GM21786 (cell line): ENCODE measurements around the gene NUP210.

Experiments used
- ATAC-seq: cut with Tn5 transposase; IDR thresholded peaks from one replicate; pipeline ENCODE4 v1.9.1; 2021; ENCODE audit not compliant: unreplicated experiment

Gene NUP210

DNA sequence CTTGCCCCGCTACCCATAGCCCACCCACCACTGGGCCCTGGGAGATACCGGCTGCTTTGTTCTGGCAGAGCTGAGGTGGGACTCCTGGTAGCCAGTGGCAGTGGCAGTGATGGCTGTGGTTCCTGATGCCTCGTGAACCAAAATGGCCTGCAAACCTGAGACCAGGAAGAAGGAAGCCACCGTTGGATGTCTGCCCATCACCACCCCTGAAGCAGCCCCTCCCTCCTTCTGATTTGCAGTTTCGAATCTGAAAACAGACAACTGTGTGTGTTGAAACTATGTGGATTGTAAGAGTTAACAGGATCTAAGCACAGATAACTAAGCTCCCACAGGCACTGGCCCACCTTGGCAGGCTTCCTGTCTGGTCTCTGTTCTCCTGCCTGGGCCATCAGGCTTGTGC is 66.6 kb downstream of the NUP210 start:
- no peak for ATAC-seq

DNA sequence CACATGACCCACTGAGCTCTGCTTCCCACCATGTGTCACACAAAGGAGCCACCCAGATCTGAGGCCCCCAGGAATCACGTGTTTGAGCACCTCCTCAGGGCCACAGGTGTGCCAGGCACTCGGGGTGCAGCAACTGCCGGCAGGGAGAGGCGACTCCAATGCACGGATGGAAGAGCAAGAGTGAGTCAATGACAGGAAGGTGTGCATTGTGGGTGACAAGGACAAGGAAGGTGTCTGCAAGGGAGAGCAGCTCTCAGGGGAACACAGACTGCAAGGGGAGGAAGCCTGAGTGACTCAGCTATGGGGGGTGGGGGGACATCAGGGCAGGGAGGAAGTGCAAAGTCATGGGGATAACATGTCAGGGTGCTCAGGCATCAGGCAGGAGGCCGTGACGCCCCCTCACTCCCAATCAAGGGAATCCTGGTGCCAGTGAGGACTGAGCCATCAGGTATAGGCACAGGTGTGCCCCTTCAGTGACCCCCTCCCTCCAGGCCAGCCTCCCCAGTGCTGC is 67.4 kb downstream of the NUP210 start:
- ATAC-seq: no peak

DNA sequence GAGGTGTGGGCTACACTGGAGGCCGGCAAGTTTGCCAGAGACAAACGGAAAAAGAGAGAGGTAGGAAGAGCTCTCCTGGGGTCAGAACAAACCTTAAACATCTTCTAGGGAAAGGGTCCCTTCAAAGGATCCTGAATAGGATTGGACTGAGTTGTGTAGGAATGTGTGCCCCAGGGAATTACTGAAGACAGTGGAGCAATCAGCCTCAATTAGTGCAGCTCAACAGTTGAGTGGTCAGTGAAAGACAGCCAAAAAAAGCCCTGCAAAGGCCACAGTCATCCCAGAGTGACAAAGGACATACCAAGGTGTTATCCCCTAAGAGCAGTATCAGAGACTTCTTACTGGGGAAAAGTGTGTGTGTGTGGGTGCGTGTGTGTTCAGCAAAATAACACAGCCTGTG is 70.3 kb downstream of the NUP210 start:
- ATAC-seq: no peak

DNA sequence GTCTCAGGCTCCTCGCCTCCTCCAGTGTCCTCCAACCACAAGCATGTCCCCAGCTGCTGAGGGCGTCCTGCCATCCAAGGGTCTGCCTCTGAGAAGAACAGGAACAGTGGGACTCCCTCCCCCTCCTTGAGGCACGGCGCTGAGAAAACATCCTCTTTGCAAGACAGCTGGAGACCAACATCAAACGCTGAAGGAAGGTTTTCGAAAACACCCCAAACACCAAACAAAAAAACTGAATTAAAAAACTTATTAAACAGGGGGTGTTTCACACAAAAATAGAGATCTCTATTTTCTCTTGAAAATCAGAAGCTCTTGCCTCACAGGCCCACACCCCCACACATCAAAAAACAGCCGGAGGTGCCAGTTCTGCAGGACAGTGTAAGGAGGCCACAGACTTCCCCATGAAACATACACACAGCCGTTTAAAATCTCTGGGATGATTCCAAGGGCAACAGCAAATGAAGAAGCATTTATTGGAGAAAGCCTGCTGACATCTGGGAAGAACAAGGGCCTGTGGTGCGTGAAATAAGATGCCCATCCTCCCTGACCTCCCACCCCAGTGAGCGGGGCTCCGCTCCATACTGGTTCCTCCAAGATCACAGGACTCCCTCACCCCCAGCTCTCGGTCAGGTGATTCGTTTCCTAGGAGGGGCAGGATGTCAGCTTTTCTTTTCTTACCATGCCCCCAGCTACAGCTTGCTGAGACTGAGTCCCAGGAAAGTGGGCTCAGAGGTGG is 71.3 kb downstream of the NUP210 start:
- no peak for ATAC-seq

DNA sequence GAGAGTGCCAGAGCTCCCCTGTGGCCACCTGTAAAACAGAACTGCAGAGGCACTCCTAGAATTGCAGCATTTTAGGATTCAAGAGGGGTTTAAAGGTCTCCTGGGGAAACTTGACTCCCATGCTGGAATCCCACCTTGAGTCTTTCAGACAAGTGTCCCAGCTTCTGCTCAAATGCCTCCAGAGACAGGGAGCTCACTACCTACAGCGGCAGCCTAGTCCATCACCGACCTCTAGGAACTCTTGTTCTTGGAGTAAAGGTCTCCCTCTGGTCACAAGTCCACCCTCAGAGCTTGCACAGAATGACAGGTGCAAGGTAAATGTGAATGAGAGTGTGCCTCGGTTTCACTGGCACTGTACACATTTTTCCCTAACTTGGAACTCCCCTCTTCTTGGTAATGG is 72.0 kb downstream of the NUP210 start:
- no peak for ATAC-seq

DNA sequence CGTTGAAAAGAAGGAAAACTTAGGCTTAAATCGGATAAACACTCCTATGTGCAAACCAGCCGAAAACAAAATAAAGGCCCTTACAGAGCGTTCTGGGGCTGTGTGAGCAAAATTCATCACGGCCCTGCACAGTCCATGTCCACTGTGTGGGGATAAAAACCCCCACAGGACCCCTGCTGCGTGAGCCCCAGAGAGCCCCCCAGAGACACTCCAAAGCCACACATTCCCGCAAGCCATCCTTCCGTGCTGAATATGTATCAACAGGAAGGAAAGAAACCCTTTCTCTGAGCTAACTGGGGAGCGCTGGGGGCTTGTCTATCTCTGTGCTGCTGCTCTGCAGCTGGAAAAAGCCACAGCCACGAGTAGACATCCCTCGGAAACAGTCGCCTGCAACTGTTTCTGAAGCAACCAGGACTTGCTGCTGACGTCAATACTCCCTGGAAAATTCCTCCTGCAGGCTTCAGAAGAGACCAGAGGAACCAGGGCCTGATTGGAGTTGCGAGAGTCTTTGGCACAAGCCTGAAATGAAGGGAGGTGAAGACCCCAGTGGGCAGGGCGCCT is 72.7 kb downstream of the NUP210 start:
- no peak for ATAC-seq

DNA sequence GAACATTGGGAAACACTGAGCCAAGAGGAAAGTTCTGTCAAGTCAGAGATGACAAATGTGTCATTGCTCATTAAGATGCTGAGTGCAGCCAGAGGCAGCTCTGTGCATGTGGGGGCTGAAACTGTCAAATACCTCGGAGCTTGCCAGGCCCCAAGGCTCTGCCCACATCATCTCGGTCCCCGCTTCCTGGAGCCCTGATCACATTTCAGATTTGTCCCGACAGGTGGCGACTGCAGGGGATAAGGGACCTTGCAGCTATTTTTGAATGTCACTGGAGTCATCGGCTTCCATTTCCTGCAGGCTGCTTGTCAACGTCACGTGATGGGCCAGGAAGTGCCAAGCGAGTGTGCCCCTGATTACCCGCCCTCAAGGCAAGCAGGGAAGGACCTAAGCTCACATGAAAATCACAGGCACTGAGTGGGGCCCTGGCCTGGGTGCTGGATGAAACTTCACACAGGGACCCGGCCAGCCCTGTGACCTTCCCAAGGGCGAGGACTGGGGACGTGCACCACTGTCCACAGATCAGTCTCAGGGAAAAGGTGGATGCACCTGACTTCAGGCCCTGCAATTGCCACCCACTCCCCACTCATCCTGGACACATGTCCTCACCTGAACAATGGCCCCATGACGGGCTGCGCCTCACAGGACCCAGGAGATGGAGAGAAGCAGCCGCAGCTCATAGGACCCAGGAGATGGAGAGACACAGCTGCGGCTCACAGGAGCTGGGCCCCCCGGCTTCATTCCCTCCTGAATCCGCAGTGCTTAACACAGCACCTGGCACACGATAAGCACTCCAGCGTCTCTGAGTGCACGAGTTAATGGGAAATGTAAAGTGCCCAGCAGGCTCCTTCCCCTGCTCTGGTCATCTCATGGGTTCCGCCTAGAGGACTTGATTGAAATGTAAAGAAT is 73.4 kb downstream of the NUP210 start:
- no peak for ATAC-seq

DNA sequence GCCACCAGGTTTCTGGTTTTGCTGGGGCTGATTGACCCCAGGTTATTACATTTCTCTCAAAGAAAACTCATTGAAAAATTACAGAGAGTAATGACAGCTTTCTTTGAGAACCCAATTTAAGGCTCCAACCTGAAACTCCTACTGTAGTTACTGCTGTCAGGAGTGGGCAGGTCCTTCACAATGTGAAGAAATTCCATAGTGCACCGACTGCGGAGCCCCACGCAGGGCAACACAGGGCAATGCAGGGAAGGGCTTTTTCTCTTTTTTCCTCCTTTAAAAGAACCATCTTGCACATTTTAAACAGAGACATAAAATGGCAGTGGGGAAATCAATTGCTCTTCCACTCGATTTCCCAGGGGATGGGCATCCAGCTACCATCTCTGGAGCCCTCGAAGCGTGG is 74.3 kb downstream of the NUP210 start:
- no peak for ATAC-seq

DNA sequence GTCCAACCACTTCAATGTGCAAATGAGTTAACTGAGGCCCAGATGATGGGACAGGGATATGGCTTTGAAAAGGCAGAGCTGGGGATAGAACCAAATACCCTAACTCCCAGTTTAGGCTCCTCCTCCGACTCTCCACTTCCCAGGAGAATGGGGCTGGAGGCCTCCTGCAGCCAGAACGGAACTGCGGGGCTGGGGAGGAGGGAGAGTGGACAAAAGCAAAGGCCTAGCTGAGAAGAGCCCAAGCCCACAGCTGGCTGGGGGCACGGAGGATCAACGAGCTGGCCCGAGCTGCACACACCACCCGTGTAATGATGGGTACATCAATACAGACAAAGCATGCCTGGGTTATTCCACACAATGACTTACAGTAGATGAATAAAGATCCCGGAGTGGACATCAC is 74.8 kb downstream of the NUP210 start:
- no peak for ATAC-seq

DNA sequence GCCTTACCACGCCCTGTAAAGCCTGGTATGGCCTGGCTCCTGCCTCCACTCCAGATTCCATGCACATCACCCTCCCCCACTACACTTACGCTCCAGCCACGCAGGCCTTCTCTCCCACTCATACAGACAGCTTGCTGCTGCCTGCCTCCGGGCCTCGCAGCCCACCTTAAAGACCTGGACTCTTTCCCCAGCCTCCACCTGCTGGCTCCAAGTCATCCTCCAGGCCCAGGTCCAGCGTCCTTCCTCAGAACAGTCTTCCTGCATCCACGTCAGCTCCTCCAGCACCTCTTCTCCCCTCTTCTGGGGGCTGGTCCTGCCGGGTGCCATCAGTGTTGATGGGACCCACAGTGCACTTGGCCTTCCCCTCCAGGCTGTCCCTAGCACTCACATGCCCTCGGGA is 75.5 kb downstream of the NUP210 start:
- no peak for ATAC-seq

DNA sequence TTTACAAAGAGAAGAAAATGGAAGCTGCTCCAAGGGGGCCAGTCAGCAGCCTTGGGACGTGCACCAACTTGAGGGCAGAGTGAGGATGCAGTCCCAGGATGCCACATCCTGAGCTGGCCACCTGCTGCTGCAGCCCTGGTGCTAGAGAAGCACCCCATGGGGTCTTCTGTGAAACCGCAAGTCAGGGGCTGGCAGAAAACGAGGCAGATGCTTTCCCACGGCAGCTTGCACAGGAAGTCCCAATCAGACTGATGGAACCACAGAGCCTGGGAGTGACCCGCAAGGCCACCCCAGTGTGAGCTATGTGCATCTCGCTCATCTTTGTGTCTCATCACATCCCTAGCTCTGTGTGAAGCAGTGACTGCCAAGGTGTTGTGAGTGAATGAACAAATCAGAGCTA is 76.5 kb downstream of the NUP210 start:
- no peak for ATAC-seq

DNA sequence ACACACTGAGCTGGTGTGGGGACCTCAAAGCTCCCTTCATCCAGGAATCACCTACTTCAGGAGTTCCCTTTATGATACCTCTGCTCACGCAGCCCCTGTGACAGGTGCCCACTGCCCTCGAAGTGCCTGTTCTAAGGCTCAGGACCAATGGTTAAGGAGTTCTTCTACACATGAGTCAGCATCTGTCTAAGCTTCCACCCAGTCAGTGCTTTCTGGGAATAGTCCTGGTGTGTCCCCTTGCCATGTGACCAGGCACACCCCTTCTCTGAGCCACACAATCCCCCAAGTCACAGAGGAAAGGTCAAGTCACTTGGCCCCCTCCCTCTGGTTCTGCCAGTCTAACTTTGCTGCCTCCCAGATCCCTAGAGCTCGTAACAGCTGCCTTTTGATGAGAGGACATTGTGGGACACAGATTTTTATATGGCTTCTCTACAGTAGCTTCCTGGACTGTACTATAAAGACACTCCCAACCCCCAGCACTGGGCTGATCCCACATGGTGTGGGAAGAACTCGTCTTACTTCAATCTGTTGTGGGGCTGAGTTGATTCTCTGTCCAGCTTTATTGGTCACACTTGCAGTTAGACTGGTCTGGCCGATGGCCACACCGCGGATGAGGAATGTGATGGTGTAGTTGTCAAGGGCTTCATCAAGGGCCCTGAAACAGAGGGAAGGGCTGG is 78.8 kb downstream of the NUP210 start:
- ATAC-seq: no peak

DNA sequence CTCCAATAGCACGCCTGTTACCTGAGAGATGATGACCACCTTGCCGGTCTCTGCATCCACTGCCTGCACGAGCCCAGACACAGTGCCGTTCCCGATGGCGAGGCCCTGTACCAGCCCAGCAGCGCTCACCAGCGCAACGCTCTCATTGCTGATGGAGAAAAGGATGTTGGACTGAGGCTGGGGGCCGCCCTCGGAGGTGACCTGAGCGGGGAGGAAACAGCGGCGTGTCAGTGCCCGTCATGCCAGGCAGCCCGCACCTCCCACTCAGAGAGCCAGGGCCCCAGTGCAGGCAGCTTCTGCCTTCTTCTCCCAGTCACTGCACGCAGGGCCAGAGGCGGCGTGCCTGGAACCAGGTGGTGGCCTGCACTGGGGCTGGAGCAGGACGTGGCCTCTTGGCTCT is 80.3 kb downstream of the NUP210 start:
- no peak for ATAC-seq

DNA sequence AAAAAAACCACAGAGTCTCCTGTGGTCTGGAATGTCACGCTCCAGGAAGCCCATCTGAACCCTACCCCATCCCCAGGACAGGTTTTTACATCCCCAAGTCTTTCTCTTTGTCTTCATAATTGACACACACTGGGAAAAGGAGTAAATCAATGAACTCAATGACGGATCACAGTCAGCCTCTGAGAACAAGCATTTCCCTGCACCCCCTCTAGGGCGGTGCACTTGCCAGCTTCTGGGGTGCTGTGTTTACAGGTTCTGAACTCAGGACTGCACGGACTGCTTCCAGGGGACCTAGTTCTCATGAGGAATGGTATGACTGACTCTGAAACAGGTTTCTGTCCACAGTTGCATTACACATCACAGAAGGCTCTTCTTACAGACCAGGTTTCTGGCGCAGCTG is 81.1 kb downstream of the NUP210 start:
- ATAC-seq: no peak

DNA sequence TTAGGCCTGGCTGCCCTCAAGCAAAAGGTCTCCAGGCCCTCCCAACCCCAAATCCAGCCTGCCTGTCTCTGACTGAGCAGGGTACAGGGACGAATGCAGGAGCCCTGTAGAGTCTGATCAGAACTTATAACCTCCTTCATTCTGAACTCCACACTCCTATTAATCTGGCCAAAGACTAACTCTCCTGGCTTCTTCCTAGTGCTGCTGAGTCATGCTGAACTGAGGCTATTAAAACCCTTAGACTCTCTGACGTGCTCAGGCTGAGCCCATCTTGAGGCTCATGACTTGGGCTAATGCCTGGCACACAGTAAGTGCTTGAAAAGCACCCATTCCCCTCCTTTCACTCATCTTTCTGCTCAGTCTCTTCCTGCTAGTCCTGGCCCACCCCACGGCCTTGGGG is 81.9 kb downstream of the NUP210 start:
- ATAC-seq: no peak

DNA sequence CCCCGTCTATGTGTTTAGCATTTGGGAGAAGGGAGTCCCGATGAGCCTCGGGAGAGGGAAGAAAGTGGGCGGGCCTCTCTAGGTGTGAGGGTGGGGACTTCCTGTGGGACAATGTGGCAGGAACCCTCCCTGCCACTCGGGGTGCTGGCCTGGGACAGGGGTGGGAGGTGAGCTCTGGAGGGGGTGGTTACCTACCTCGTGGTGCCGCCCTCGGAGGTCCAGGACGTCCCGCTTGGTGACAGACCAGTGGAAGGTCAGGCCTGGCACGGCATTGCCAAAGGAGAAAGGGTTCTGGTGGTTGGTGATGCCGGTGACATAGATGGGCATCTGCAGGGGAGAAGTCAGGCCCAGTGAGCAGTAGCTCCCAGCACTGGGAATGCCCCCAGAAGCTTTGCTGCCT is 83.5 kb downstream of the NUP210 start:
- no peak for ATAC-seq

DNA sequence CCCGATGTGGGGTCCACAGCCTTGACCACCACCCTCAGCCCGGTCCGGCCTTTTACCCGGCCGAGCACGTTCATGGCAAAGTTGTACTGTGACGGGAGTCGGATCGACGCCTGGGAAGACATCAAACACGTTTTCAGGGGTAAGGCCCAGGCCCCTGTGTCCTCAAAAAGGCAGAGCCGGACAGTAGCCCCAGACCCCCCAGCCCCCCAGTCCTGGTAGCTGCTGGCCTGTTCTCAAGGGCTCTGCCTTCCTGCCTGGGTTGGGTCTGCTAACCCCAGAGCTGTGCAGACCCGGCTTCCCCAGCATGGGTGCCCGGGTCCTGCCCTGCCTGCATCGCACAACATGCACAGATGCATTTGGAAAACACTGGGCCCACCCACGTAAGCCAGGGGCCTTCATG is 84.6 kb downstream of the NUP210 start:
- no peak for ATAC-seq

DNA sequence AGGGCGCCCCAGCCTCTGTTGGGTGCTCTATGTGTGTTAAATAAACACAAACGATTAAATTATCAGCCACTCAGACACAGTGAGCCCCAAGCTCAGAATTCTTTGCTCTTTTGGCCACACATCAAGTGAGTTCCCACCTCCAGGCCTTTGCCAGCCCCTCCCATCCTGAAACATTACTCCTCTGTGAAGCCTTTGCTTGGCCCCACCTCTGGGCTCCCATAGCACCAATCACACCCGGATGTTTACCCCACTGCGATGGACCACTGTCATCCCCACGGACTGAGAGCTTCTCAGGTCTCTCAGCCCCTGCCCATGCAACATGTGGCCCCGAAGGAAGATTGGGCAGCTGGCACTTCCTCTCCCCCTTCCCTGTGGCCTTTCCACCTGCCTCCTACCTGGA is 85.1 kb downstream of the NUP210 start:
- no peak for ATAC-seq

DNA sequence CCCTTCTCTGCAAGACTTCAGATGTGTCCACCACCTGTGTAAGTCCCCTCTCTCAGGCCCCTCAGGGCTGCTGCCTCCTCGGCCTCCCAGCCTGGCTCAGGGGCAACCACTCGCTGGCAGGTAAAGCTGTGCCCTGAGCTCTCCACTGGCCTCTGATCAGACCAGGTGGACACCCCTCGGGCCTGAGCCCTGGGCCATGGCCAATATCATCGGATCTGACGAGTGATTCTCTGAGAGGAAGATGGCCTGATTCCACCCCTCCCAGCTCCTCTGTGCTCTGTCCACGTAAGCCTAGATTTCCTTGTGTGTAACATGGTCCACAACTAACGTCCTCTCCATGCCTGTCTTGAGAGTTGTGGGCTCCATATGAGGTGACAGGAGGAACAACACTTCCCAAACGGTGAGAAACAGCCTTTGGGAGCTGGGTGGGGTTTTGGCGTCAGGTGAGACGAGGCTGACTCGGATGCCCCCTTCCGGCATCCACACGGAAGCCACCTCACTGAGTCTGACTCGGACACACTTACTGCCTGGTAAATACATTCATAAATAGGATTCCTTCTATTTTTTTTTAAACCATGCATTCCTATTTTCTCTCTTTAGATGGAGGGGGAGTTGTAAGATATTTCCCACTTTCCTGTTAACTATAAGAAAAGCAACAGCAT is 86.8 kb downstream of the NUP210 start:
- no peak for ATAC-seq

DNA sequence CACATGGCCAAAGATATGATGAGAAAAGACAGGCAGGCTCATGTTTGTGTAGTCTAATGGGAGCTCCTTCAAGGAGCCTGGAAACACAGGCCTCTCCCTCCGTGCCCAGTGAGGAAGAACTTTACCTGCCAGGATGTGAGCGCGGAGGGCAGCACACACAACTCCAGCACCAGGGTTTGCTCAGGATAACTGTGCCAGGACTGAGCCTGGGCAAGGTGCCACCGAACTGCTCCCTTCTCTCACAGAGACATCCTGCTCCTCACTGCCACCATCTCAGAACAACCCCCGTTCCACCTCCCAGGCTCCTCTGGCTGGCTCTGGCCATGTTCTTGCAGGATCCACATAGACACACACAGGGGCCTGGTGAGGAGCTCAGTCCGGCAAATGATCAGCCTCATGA is 87.4 kb downstream of the NUP210 start:
- no peak for ATAC-seq

DNA sequence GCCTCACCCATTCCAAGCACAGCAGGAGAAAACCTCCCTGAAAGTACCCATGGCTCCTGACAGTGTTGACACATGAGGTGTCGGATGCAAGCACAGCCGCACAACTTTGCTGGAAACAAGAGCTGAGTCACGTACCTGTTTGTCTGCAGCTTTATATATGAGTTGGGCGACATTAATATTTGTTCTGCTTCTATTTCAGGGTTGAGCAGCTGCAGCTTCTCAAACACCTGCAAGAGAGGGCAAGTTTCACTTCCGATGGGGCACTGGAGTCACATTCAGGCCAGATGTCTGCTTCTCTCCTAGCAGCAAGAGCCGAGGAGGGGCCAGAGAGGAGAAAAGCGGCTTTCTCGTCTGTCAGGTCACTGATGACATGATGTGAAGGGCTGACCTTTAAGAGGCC is 88.0 kb downstream of the NUP210 start:
- peak; percentile 94 for ATAC-seq
